Activated CD4-positive, alpha-beta T cell treated with anti-CD3 and anti-CD28 coated beads, Interleukin-2, amount 10 ng/mL, durations not matched to agents 24 days and 14 days (primary cell): ENCODE data around the gene SKAP1. TPM values are rescaled to one million over a fixed set of nuclear protein-coding genes. Genes with fewer than 3 reads are reported as not detected.
"Not testable (repeated sequence)": the region's sequence is repeated elsewhere in the genome, so short reads cannot be mapped to it uniquely, and the experiment has no call there.

Experiments
- DNase-seq: peaks from one replicate; pipeline ENCODE4 v3.0.0; 2022
- H3K27ac Mint-ChIP-seq: one replicate; pipeline ENCODE4 v1.8.0; 2022; ENCODE audit warnings: mild to moderate bottlenecking, mixed read lengths
- H3K27me3 Mint-ChIP-seq: one replicate; pipeline ENCODE4 v1.8.0; 2022; ENCODE audit warnings: mixed read lengths
- H3K36me3 Mint-ChIP-seq: one replicate; pipeline ENCODE4 v1.8.0; 2022; ENCODE audit warnings: low read depth, mild to moderate bottlenecking, mixed read lengths
- H3K4me1 Mint-ChIP-seq: one replicate; pipeline ENCODE4 v1.8.0; 2021; ENCODE audit warnings: mixed read lengths
- H3K4me3 Mint-ChIP-seq: one replicate; pipeline ENCODE4 v1.8.0; 2022; ENCODE audit warnings: mild to moderate bottlenecking, moderate library complexity, mixed read lengths
- H3K9me3 Mint-ChIP-seq: one replicate; pipeline ENCODE4 v1.8.0; 2021; ENCODE audit warnings: mixed read lengths
- intact Hi-C: fragments of 100-400 bp; cut with micrococcal nuclease; formaldehyde crosslinking; loops from one replicate; pipeline ENCODE4 v1.15.1; 2023
- total RNA-seq: library from RNA; stranded (reverse); gene quantifications from 2 replicates; pipeline ENCODE4 v1.2.3, GENCODE V29; 2022

Gene SKAP1
- total RNA-seq, 1 donor from 2014 or later, result 59.3 TPM

- Mint-ChIP-seq H3K27me3 (no peaks in the 10 kb centered on the region), H3K36me3 (peaks cover 11% of the 10 kb centered on the region)
These were observed 178.1 kb downstream of the SKAP1 start for GRCh38 chr17:48251950-48252349.

GRCh38 chr17:48250949-48251348, 179.1 kb downstream of the SKAP1 start:
- Mint-ChIP-seq H3K4me3 (no peak overlapping the region), H3K27me3 (no peaks in the 10 kb centered on the region), H3K27ac (no peak overlapping the region), H3K36me3 (peaks cover 12% of the 10 kb centered on the region), H3K9me3 (no peaks in the 10 kb centered on the region), H3K4me1 (peaks cover 13% of the 10 kb centered on the region)
- intact Hi-C loops, result no loop called here
- DNase-seq, result no peak

More at GRCh38 chr17:48251950-48252349, 178.1 kb downstream of the SKAP1 start:
- Mint-ChIP-seq H3K4me3 (no peak overlapping the region), H3K27ac (no peak overlapping the region), H3K4me1 (peaks cover 6% of the 10 kb centered on the region), H3K9me3 (no peaks in the 10 kb centered on the region)
- DNase-seq, result no peak
- intact Hi-C loops, result no loop called here

- H3K9me3 Mint-ChIP-seq, intact Hi-C loops, H3K4me3 Mint-ChIP-seq, H3K27me3 Mint-ChIP-seq, DNase-seq, H3K27ac Mint-ChIP-seq: not testable (repeated sequence)
- Mint-ChIP-seq H3K4me1 (peaks cover 13% of the 10 kb centered on the region), H3K36me3 (peaks cover 11% of the 10 kb centered on the region)
These were observed 180.0 kb downstream of the SKAP1 start for GRCh38 chr17:48250059-48250458.

GRCh38 chr17:48247603-48248002, 182.4 kb downstream of the SKAP1 start:
- DNase-seq, result no peak
- Mint-ChIP-seq H3K36me3 (peaks cover 11% of the 10 kb centered on the region), H3K4me1 (peaks cover 26% of the 10 kb centered on the region), H3K4me3 (no peak overlapping the region), H3K27me3 (no peaks in the 10 kb centered on the region), H3K9me3 (no peaks in the 10 kb centered on the region), H3K27ac (no peak overlapping the region)
- intact Hi-C loops, result no loop called here

- intact Hi-C loops, result no loop called here
- Mint-ChIP-seq H3K4me3 (no peak overlapping the region), H3K36me3 (peaks cover 11% of the 10 kb centered on the region), H3K9me3 (no peaks in the 10 kb centered on the region), H3K27me3 (no peaks in the 10 kb centered on the region), H3K4me1 (peaks cover 28% of the 10 kb centered on the region), H3K27ac (no peak overlapping the region)
- no peak for DNase-seq
These were observed 183.0 kb downstream of the SKAP1 start for GRCh38 chr17:48247038-48247437.

- intact Hi-C loops, result no loop called here
- Mint-ChIP-seq H3K4me3 (no peak overlapping the region), H3K4me1 (peaks cover 33% of the 10 kb centered on the region), H3K36me3 (peaks cover 11% of the 10 kb centered on the region), H3K9me3 (no peaks in the 10 kb centered on the region), H3K27ac (no peak overlapping the region), H3K27me3 (no peaks in the 10 kb centered on the region)
- DNase-seq, result no peak
These were observed 183.4 kb downstream of the SKAP1 start for GRCh38 chr17:48246612-48247011.

GRCh38 chr17:48245465-48246033, 184.5 kb downstream of the SKAP1 start:
- H3K4me3 Mint-ChIP-seq, intact Hi-C loops, DNase-seq, H3K27ac Mint-ChIP-seq, H3K27me3 Mint-ChIP-seq, H3K9me3 Mint-ChIP-seq: not testable (repeated sequence)
- Mint-ChIP-seq H3K4me1 (peaks cover 42% of the 10 kb centered on the region), H3K36me3 (peaks cover 17% of the 10 kb centered on the region)

GRCh38 chr17:48244814-48245213, 185.2 kb downstream of the SKAP1 start:
- Mint-ChIP-seq H3K27me3 (no peaks in the 10 kb centered on the region), H3K27ac (no peak overlapping the region), H3K9me3 (no peaks in the 10 kb centered on the region), H3K36me3 (peaks cover 19% of the 10 kb centered on the region), H3K4me1 (peaks cover 45% of the 10 kb centered on the region), H3K4me3 (no peak overlapping the region)
- DNase-seq, result no peak
- intact Hi-C loops, result no loop called here

- DNase-seq, result no peak
- no peak overlapping the region for H3K27ac Mint-ChIP-seq
- no peak overlapping the region for H3K4me3 Mint-ChIP-seq
- intact Hi-C loops, result no loop called here
- peaks cover 49% of the 10 kb centered on the region for H3K4me1 Mint-ChIP-seq
- H3K36me3 Mint-ChIP-seq, result peaks cover 19% of the 10 kb centered on the region
- H3K9me3 Mint-ChIP-seq, result no peaks in the 10 kb centered on the region
- no peaks in the 10 kb centered on the region for H3K27me3 Mint-ChIP-seq
These were observed 185.8 kb downstream of the SKAP1 start for GRCh38 chr17:48244121-48244711.

- DNase-seq, result no peak
- peaks cover 16% of the 10 kb centered on the region for H3K36me3 Mint-ChIP-seq
- H3K4me1 Mint-ChIP-seq, result peaks cover 51% of the 10 kb centered on the region
- H3K4me3 Mint-ChIP-seq, result no peak overlapping the region
- no peaks in the 10 kb centered on the region for H3K27me3 Mint-ChIP-seq
- H3K27ac Mint-ChIP-seq, result peak overlapping the region; percentile 39
- peaks cover 4% of the 10 kb centered on the region for H3K9me3 Mint-ChIP-seq
- intact Hi-C loops, result no loop called here
These were observed 188.1 kb downstream of the SKAP1 start for GRCh38 chr17:48241770-48242497.

- Mint-ChIP-seq H3K9me3 (peaks cover 4% of the 10 kb centered on the region), H3K4me1 (peaks cover 48% of the 10 kb centered on the region), H3K36me3 (peaks cover 13% of the 10 kb centered on the region), H3K27me3 (no peaks in the 10 kb centered on the region), H3K4me3 (no peak overlapping the region), H3K27ac (peak overlapping the region; percentile 12)
- peak; percentile 70 for DNase-seq
- intact Hi-C loops, result no loop called here
These were observed 188.9 kb downstream of the SKAP1 start for GRCh38 chr17:48241131-48241591.

GRCh38 chr17:48240562-48241130, 189.4 kb downstream of the SKAP1 start:
- no peak overlapping the region for H3K4me3 Mint-ChIP-seq
- peaks cover 13% of the 10 kb centered on the region for H3K36me3 Mint-ChIP-seq
- H3K4me1 Mint-ChIP-seq, result peaks cover 47% of the 10 kb centered on the region
- H3K27me3 Mint-ChIP-seq, result no peaks in the 10 kb centered on the region
- DNase-seq, result no peak
- intact Hi-C loops, result no loop called here
- peak overlapping the region; percentile 12 for H3K27ac Mint-ChIP-seq
- H3K9me3 Mint-ChIP-seq, result peaks cover 4% of the 10 kb centered on the region

GRCh38 chr17:48240122-48240521, 189.9 kb downstream of the SKAP1 start:
- Mint-ChIP-seq H3K27ac (no peak overlapping the region), H3K27me3 (no peaks in the 10 kb centered on the region), H3K4me3 (no peak overlapping the region), H3K4me1 (peaks cover 47% of the 10 kb centered on the region), H3K9me3 (peaks cover 4% of the 10 kb centered on the region), H3K36me3 (peaks cover 15% of the 10 kb centered on the region)
- no peak for DNase-seq
- intact Hi-C loops, result no loop called here

- peaks cover 4% of the 10 kb centered on the region for H3K9me3 Mint-ChIP-seq
- DNase-seq, result no peak
- peaks cover 18% of the 10 kb centered on the region for H3K36me3 Mint-ChIP-seq
- H3K4me1 Mint-ChIP-seq, result peaks cover 47% of the 10 kb centered on the region
- intact Hi-C loops, result no loop called here
- no peaks in the 10 kb centered on the region for H3K27me3 Mint-ChIP-seq
- peak overlapping the region; percentile 0 for H3K27ac Mint-ChIP-seq
- no peak overlapping the region for H3K4me3 Mint-ChIP-seq
These were observed 190.4 kb downstream of the SKAP1 start for GRCh38 chr17:48239603-48239995.
